IPS-18c (cell line): Measurements from ENCODE around the gene BLVRB.
"Not testable (repeated sequence)": the region's sequence is repeated elsewhere in the genome, so short reads cannot be mapped to it uniquely, and the experiment has no call there.

Experiments used
- H3K4me3 ChIP-seq: 2 replicates; pipeline ENCODE4 v1.7.0; 2013; ENCODE audit warnings: low read depth, mild to moderate bottlenecking, low read length, moderate library complexity; ENCODE audit not compliant: insufficient read depth
- H3K9me3 ChIP-seq: one replicate; pipeline ENCODE4 v1.6.1; 2013; ENCODE audit warnings: mild to moderate bottlenecking, low read length, moderate library complexity; ENCODE audit not compliant: control insufficient read depth, insufficient read depth

The BLVRB gene

GRCh38 chr19:40419066-40419612, 46.4 kb downstream of the BLVRB start:
- Histone ChIP-seq H3K9me3 (no peaks in the 10 kb centered on the region), H3K4me3 (no peak overlapping the region)

- H3K9me3 ChIP-seq: no peaks in the 10 kb centered on the region
- H3K4me3 ChIP-seq: no peak overlapping the region
Observed at GRCh38 chr19:40418040-40418439, 47.5 kb downstream of the BLVRB start.

GRCh38 chr19:40417643-40417981, 47.9 kb downstream of the BLVRB start:
- Histone ChIP-seq H3K9me3 (no peaks in the 10 kb centered on the region), H3K4me3 (no peak overlapping the region)

GRCh38 chr19:40416918-40417642, 48.5 kb downstream of the BLVRB start:
- Histone ChIP-seq H3K9me3 (no peaks in the 10 kb centered on the region), H3K4me3 (no peak overlapping the region)

GRCh38 chr19:40415768-40416167, 49.8 kb downstream of the BLVRB start:
- H3K4me3 ChIP-seq: no peak overlapping the region
- H3K9me3 ChIP-seq: no peaks in the 10 kb centered on the region

GRCh38 chr19:40414542-40415535, 50.7 kb downstream of the BLVRB start:
- H3K9me3 ChIP-seq: no peaks in the 10 kb centered on the region
- H3K4me3 ChIP-seq: no peak overlapping the region

- peak within 1 kb of the TSS; percentile 28; the same call in 1 of the 2 replicates for H3K4me3 ChIP-seq
Observed at GRCh38 chr19:40413291-40413845, 52.2 kb downstream of the BLVRB start, which contains the start of gene PRX. Gene PRX, minus strand, starts transcription at chr19:40413378. Its CDS starts 5,446 bp downstream, at chr19:40407932.

GRCh38 chr19:40412866-40413265, 52.7 kb downstream of the BLVRB start:
- Histone ChIP-seq H3K4me3 (no peak overlapping the region; the same call in 1 of the 2 replicates), H3K9me3 (no peaks in the 10 kb centered on the region)

More at GRCh38 chr19:40413291-40413845, 52.2 kb downstream of the BLVRB start, which contains the start of gene PRX:
- no peaks in the 10 kb centered on the region for H3K9me3 ChIP-seq

- Histone ChIP-seq H3K9me3 (no peaks in the 10 kb centered on the region), H3K4me3 (no peak overlapping the region)
Observed at GRCh38 chr19:40411958-40412499, 53.5 kb downstream of the BLVRB start.

GRCh38 chr19:40411125-40411842, 54.3 kb downstream of the BLVRB start:
- Histone ChIP-seq H3K4me3 (no peak overlapping the region), H3K9me3 (no peaks in the 10 kb centered on the region)

- Histone ChIP-seq H3K4me3 (no peak overlapping the region), H3K9me3 (no peaks in the 10 kb centered on the region)
Observed at GRCh38 chr19:40410030-40410389, 55.5 kb downstream of the BLVRB start.

GRCh38 chr19:40408598-40408925, 57.0 kb downstream of the BLVRB start:
- H3K4me3 ChIP-seq, H3K9me3 ChIP-seq: not testable (repeated sequence)

- no peak overlapping the region for H3K4me3 ChIP-seq
- no peaks in the 10 kb centered on the region for H3K9me3 ChIP-seq
Observed at GRCh38 chr19:40407714-40408597, 57.6 kb downstream of the BLVRB start.

GRCh38 chr19:40403262-40403984, 62.1 kb downstream of the BLVRB start:
- Histone ChIP-seq H3K4me3 (peak overlapping the region; percentile 75), H3K9me3 (no peaks in the 10 kb centered on the region)

GRCh38 chr19:40400559-40400958, 65.0 kb downstream of the BLVRB start:
- Histone ChIP-seq H3K4me3 (no peak overlapping the region), H3K9me3 (no peaks in the 10 kb centered on the region)
